HFFc6 (cell line): ENCODE results near the gene SNX4. TPM values are rescaled to one million over a fixed set of nuclear protein-coding genes. Genes with fewer than 3 reads are reported as not detected.
"Not testable (repeated sequence)": the region's sequence is repeated elsewhere in the genome, so short reads cannot be mapped to it uniquely, and the experiment has no call there.

Source experiments
- DNase-seq: peaks from one replicate; pipeline ENCODE4 v3.0.0-alpha.2; 2018
- H3K27ac Mint-ChIP-seq: 2 replicates; pipeline ENCODE4 v1.8.0; 2020; ENCODE audit warnings: mild to moderate bottlenecking, mixed read lengths
- H3K27me3 Mint-ChIP-seq: 2 replicates; pipeline ENCODE4 v1.8.0; 2021; ENCODE audit warnings: mild to moderate bottlenecking, moderate library complexity, mixed read lengths; ENCODE audit not compliant: insufficient read depth
- H3K36me3 Mint-ChIP-seq: 2 replicates; pipeline ENCODE4 v1.8.0; 2021; ENCODE audit warnings: low read depth, mixed read lengths
- H3K4me1 Mint-ChIP-seq: 2 replicates; pipeline ENCODE4 v1.8.0; 2020; ENCODE audit warnings: low read depth, mixed read lengths
- H3K4me3 Mint-ChIP-seq: 2 replicates; pipeline ENCODE4 v1.8.0; 2020; ENCODE audit warnings: mild to moderate bottlenecking, moderate library complexity, mixed read lengths
- H3K9me3 Mint-ChIP-seq: 2 replicates; pipeline ENCODE4 v1.8.0; 2020; ENCODE audit warnings: mild to moderate bottlenecking, mixed read lengths
- CTCF ChIP-seq: fragments of 200-600 bp; sonication (generic); IDR thresholded peaks from 2 replicates; pipeline ENCODE4 v1.5.0; 2021; ENCODE audit warnings: antibody characterized with exemption, mild to moderate bottlenecking
- total RNA-seq, 6 experiments: library from RNA; stranded (reverse); fragmentation: NEBNext Ultra II Directional; extraction: Animal tissue kit (Norgen Biotek cat#: 25700); gene quantifications; 2 replicates in 1 of 6; 3 replicates in 5 of 6; pipeline ENCODE4 v1.2.3, GENCODE V29; 2021

SNX4 gene
- total RNA-seq, 6 experiments from 2014 or later = 19.6 to 23.2 (median 21.3) TPM

GRCh38 chr3:125498630-125499029 lies 21.4 kb downstream of the SNX4 start:
- DNase-seq = no peak
- H3K9me3 Mint-ChIP-seq = no peaks in the 10 kb centered on the region
- H3K27ac Mint-ChIP-seq = no peak overlapping the region
- H3K4me1 Mint-ChIP-seq = peaks cover 16% of the 10 kb centered on the region
- no peak overlapping the region for H3K4me3 Mint-ChIP-seq
- H3K27me3 Mint-ChIP-seq = no peaks in the 10 kb centered on the region
- TF ChIP-seq CTCF = no peak
- H3K36me3 Mint-ChIP-seq = peaks cover 24% of the 10 kb centered on the region

GRCh38 chr3:125496701-125497100 lies 23.3 kb downstream of the SNX4 start:
- Mint-ChIP-seq H3K27me3 (no peaks in the 10 kb centered on the region; the same call in 1 of the 2 replicates), H3K36me3 (peaks cover 14% of the 10 kb centered on the region), H3K27ac (no peak overlapping the region; the same call in 1 of the 2 replicates), H3K4me3 (no peak overlapping the region), H3K4me1 (peaks cover 10% of the 10 kb centered on the region), H3K9me3 (no peaks in the 10 kb centered on the region)
- no peak for DNase-seq
- TF ChIP-seq CTCF = no peak

GRCh38 chr3:125482406-125482805 lies 37.6 kb downstream of the SNX4 start:
- Mint-ChIP-seq H3K4me3 (no peak overlapping the region), H3K36me3 (peaks cover 13% of the 10 kb centered on the region; the same call in 1 of the 2 replicates), H3K27me3 (no peaks in the 10 kb centered on the region), H3K4me1 (peaks cover 15% of the 10 kb centered on the region), H3K27ac (no peak overlapping the region), H3K9me3 (no peaks in the 10 kb centered on the region)
- DNase-seq = no peak
- no peak for TF ChIP-seq CTCF

- peaks cover 15% of the 10 kb centered on the region for H3K4me1 Mint-ChIP-seq
- no peaks in the 10 kb centered on the region for H3K9me3 Mint-ChIP-seq
- H3K36me3 Mint-ChIP-seq = peaks cover 13% of the 10 kb centered on the region; the same call in 1 of the 2 replicates
- no peak overlapping the region for H3K27ac Mint-ChIP-seq
- no peak overlapping the region for H3K4me3 Mint-ChIP-seq
- no peak for DNase-seq
- TF ChIP-seq CTCF = no peak
- no peaks in the 10 kb centered on the region for H3K27me3 Mint-ChIP-seq
Measured at GRCh38 chr3:125481786-125482185, 38.2 kb downstream of the SNX4 start.

- H3K9me3 Mint-ChIP-seq, H3K27ac Mint-ChIP-seq, DNase-seq, H3K4me3 Mint-ChIP-seq, H3K27me3 Mint-ChIP-seq: not testable (repeated sequence)
- H3K4me1 Mint-ChIP-seq = peaks cover 15% of the 10 kb centered on the region
- H3K36me3 Mint-ChIP-seq = peaks cover 17% of the 10 kb centered on the region; the same call in 1 of the 2 replicates
Measured at GRCh38 chr3:125481375-125481759, 38.6 kb downstream of the SNX4 start.

- Mint-ChIP-seq H3K36me3 (peaks cover 17% of the 10 kb centered on the region; the same call in 1 of the 2 replicates), H3K27ac (no peak overlapping the region), H3K9me3 (no peaks in the 10 kb centered on the region)
Measured at GRCh38 chr3:125480656-125481374, 39.2 kb downstream of the SNX4 start.

More at GRCh38 chr3:125480656-125481374, 39.2 kb downstream of the SNX4 start:
- DNase-seq = peak; percentile 15
- Mint-ChIP-seq H3K4me3 (no peak overlapping the region), H3K4me1 (peaks cover 15% of the 10 kb centered on the region), H3K27me3 (no peaks in the 10 kb centered on the region)
- no peak for TF ChIP-seq CTCF
